Esophagus muscularis mucosa (tissue), 3 donors: ENCODE data around the gene BEST2.

Source experiments
- CTCF ChIP-seq, 3 experiments: fragments of 200-600 bp in 2 of 3; fragments of 450-650 bp in 1 of 3; sonication (generic) in 2 of 3; IDR thresholded peaks; one replicate each; pipeline ENCODE4 v1.5.1; 2017 to 2019; ENCODE audit warnings: antibody characterized with exemption in 3 of 3, mild to moderate bottlenecking in 2 of 3, moderate library complexity in 1 of 3
- EP300 ChIP-seq: sonication (generic); formaldehyde crosslinking; IDR thresholded peaks from one replicate; pipeline ENCODE4 v1.6.1; 2017; ENCODE audit warnings: antibody characterized with exemption

- TF ChIP-seq CTCF (IDR thresholded peaks at IDR 0.05) (no peak), EP300 (no peak)
These were observed 36.6 kb downstream of the BEST2 start for GRCh38 chr19:12788042-12788681.
